K562 (cell line): ENCODE data around the gene DSG2. TPM values are rescaled to one million over a fixed set of nuclear protein-coding genes. Genes with fewer than 3 reads are reported as not detected.

Source experiments
- FIP1L1 ChIP-seq: fragments of 200-400 bp; formaldehyde crosslinking; IDR thresholded peaks from 2 replicates; pipeline ENCODE4 v1.6.1; 2018; ENCODE audit warnings: mild to moderate bottlenecking, low read depth, low read length; ENCODE audit not compliant: poor library complexity, severe bottlenecking
- FOXO4 ChIP-seq: fragments of 450-650 bp; formaldehyde crosslinking; IDR thresholded peaks from 2 replicates; pipeline ENCODE4 v1.4.0; 2020; ENCODE audit warnings: mild to moderate bottlenecking, moderate library complexity
- GABPA ChIP-seq: fragments of 200-800 bp; sonication (Bioruptor generic); conservative IDR thresholded peaks from 2 replicates; pipeline ENCODE4 v1.6.1; 2016; ENCODE audit warnings: low read depth, missing genetic modification characterization, missing compliant biosample characterization
- HEY1 ChIP-seq: fragments of 250-450 bp; sonication (Bioruptor Pico); IDR thresholded peaks from 2 replicates; pipeline ENCODE4 v1.5.0; 2020; ENCODE audit warnings: mild to moderate bottlenecking, moderate library complexity, borderline replicate concordance
- KAT7 ChIP-seq: sonication (generic); formaldehyde crosslinking; IDR thresholded peaks from 2 replicates; pipeline ENCODE4 v1.8.0; 2022; ENCODE audit warnings: missing genetic modification reagents, mild to moderate bottlenecking, borderline replicate concordance
- NEUROD1 ChIP-seq: fragments of 150-350 bp; IDR thresholded peaks from 2 replicates; pipeline ENCODE4 v1.6.1; 2014; ENCODE audit warnings: borderline replicate concordance, low read length, low read depth; ENCODE audit not compliant: partially characterized antibody
- NRF1 ChIP-seq, 2 experiments: fragments of 450-650 bp; IDR thresholded peaks in 1 of 2; conservative IDR thresholded peaks in 1 of 2; 2 replicates each; pipeline ENCODE4 v1.6.1; 2014; ENCODE audit warnings: mild to moderate bottlenecking in 2 of 2
- SIRT6 ChIP-seq: IDR thresholded peaks from one replicate; pipeline ENCODE4 v1.6.1; 2012; ENCODE audit warnings: low read depth, mild to moderate bottlenecking, control low read depth, inconsistent platforms, low read length, moderate library complexity
- TBP ChIP-seq: optimal IDR thresholded peaks from 2 replicates; pipeline ENCODE3; 2011; ENCODE audit warnings: low read depth, low read length, improper control_type of control experiment
- UBTF ChIP-seq, 2 experiments: IDR thresholded peaks; 2 replicates each; pipeline ENCODE4 v1.6.1; 2012; ENCODE audit warnings: improper control_type of control experiment in 2 of 2, low read depth in 2 of 2, low read length in 2 of 2, borderline replicate concordance in 1 of 2
- ZC3H4 ChIP-seq: sonication (generic); formaldehyde crosslinking; IDR thresholded peaks from 2 replicates; pipeline ENCODE4 v1.9.0; 2021; ENCODE audit warnings: missing genetic modification reagents, borderline replicate concordance
- ZNF197 ChIP-seq: fragments of 200-800 bp; sonication (Bioruptor generic); IDR thresholded peaks from 2 replicates; pipeline ENCODE4 v1.6.1; 2016; ENCODE audit warnings: low read depth, missing genetic modification characterization, missing compliant biosample characterization
- ZNF212 ChIP-seq: fragments of 450-650 bp; formaldehyde crosslinking; IDR thresholded peaks from 2 replicates; pipeline ENCODE4 v1.4.0; 2020; ENCODE audit warnings: mild to moderate bottlenecking
- ZNF224 ChIP-seq: sonication (generic); formaldehyde crosslinking; IDR thresholded peaks from 2 replicates; pipeline ENCODE4 v1.8.0; 2022; ENCODE audit warnings: mild to moderate bottlenecking, missing genetic modification reagents
- ZNF589 ChIP-seq: fragments of 200-800 bp; sonication (Bioruptor generic); IDR thresholded peaks from 2 replicates; pipeline ENCODE4 v1.6.1; 2016; ENCODE audit warnings: low read depth, missing genetic modification characterization, missing compliant biosample characterization
- polyA plus RNA-seq, 8 experiments: library from polyadenylated mRNA; depleted of rRNA in 4 of 8; stranded (reverse) in 5 of 8; unstranded in 3 of 8; fragments of >200 nt; fragmentation: Nextera tagmentation in 2 of 8; fragmentation: Illumina TruSeq in 1 of 8; extraction: Ambion mirVana in 2 of 8; extraction: Trizol in 1 of 8; gene quantifications; 2 replicates each; pipeline versions ENCODE4 v1.2.1 to v1.2.3, GENCODE V29; 2011 to 2014; ENCODE audit warnings: inconsistent platforms in 1 of 8, missing spikeins in 1 of 8
- total RNA-seq, 7 experiments: library from RNA; depleted of rRNA in 6 of 7; stranded (reverse); fragments of >200 nt in 6 of 7; fragmentation: Illumina TruSeq in 2 of 7; extraction: Trizol in 2 of 7; gene quantifications; 2 replicates each; pipeline versions ENCODE4 v1.2.1 to v1.2.3, GENCODE V29; 2011 to 2021; ENCODE audit warnings: low replicate concordance in 1 of 7
- TF ChIP-seq, protein P1 (sequence below): sonication (generic); formaldehyde crosslinking; IDR thresholded peaks from 2 replicates; pipeline ENCODE4 v1.8.0; 2022; ENCODE audit warnings: missing genetic modification reagents, mild to moderate bottlenecking, borderline replicate concordance
- TF ChIP-seq, protein P2 (sequence below): sonication (generic); formaldehyde crosslinking; IDR thresholded peaks from 2 replicates; pipeline ENCODE4 v1.8.0; 2022; ENCODE audit warnings: mild to moderate bottlenecking, missing genetic modification reagents

DSG2 gene
- total and polyA plus RNA-seq, 9 of the 15 experiments (the other 6 are each of a cell fraction or from before 2014, with no cell fraction given): 16.9 to 68.6 (median 41.3) TPM

DNA sequence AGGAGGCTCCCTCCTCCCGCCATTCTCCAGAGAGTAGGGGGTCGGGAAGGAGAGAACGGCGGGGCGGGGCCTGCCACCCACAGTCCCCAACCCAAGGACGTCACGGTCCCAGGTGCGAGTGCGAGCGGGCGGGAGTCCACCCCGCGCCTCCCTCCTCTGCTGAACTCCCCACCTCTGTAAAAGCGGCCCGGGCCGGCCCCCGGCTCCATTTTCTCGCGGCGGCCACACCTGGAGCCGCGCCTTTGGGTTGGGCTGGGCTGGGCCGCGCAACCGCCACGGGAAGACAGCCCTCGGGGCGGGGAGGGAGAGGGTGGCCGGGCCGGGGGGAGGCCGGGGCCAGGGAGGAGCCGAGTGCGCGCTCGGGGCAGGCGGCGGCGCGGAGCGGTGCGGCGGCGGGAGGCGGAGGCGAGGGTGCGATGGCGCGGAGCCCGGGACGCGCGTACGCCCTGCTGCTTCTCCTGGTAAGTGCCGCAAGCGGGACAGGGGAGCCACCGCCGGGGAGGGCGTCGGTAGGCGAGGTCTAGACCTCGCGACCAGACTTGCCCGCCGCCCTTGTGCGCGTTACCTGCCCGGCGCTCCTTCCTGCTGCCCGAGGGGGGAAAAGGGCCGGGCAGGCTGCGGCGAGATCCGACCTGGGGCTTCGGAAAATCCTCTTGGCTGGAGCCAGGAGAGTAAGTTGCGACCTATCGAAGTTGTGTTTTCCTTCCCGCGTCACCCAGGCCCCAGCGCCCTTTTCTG, at the start of gene DSG2 (continued):
- TF ChIP-seq, protein P1, sequence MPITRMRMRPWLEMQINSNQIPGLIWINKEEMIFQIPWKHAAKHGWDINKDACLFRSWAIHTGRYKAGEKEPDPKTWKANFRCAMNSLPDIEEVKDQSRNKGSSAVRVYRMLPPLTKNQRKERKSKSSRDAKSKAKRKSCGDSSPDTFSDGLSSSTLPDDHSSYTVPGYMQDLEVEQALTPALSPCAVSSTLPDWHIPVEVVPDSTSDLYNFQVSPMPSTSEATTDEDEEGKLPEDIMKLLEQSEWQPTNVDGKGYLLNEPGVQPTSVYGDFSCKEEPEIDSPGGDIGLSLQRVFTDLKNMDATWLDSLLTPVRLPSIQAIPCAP (CRISPR knock-in tag): no peak
- TF ChIP-seq ZNF197 (CRISPR knock-in tag) (no peak), ZNF212 (no peak), NRF1 (conservative IDR thresholded peaks at IDR 0.05 in 1 of 2, IDR thresholded peaks at IDR 0.05 in 1 of 2) (peak in 1 of 2 experiments; percentile 66), KAT7 (CRISPR knock-in tag) (peak; percentile 63; the same call in 1 of the 2 replicates), ZC3H4 (CRISPR knock-in tag) (0 out of 2 replicates have a peak, but pooled peaks have one; percentile 30), ZNF589 (CRISPR knock-in tag) (peak; percentile 68; the same call in 1 of the 2 replicates), TBP (no peak), UBTF (IDR thresholded peaks at IDR 0.05; ENCODE audit: borderline replicate concordance in 1 of 2, low read depth in 2 of 2, low read length in 2 of 2) (peak in 1 of 2 experiments; percentile 56; a peak in 1 of 4 replicates), SIRT6 (no peak), GABPA (tag) (no peak), NEUROD1 (no peak), HEY1 (CRISPR knock-in tag) (no peak), ZNF224 (CRISPR knock-in tag) (no peak), FOXO4 (CRISPR knock-in tag) (no peak), FIP1L1 (peak; percentile 28)
- TF ChIP-seq, protein P2, sequence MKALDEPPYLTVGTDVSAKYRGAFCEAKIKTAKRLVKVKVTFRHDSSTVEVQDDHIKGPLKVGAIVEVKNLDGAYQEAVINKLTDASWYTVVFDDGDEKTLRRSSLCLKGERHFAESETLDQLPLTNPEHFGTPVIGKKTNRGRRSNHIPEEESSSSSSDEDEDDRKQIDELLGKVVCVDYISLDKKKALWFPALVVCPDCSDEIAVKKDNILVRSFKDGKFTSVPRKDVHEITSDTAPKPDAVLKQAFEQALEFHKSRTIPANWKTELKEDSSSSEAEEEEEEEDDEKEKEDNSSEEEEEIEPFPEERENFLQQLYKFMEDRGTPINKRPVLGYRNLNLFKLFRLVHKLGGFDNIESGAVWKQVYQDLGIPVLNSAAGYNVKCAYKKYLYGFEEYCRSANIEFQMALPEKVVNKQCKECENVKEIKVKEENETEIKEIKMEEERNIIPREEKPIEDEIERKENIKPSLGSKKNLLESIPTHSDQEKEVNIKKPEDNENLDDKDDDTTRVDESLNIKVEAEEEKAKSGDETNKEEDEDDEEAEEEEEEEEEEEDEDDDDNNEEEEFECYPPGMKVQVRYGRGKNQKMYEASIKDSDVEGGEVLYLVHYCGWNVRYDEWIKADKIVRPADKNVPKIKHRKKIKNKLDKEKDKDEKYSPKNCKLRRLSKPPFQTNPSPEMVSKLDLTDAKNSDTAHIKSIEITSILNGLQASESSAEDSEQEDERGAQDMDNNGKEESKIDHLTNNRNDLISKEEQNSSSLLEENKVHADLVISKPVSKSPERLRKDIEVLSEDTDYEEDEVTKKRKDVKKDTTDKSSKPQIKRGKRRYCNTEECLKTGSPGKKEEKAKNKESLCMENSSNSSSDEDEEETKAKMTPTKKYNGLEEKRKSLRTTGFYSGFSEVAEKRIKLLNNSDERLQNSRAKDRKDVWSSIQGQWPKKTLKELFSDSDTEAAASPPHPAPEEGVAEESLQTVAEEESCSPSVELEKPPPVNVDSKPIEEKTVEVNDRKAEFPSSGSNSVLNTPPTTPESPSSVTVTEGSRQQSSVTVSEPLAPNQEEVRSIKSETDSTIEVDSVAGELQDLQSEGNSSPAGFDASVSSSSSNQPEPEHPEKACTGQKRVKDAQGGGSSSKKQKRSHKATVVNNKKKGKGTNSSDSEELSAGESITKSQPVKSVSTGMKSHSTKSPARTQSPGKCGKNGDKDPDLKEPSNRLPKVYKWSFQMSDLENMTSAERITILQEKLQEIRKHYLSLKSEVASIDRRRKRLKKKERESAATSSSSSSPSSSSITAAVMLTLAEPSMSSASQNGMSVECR (CRISPR knock-in tag): 0 out of 2 replicates have a peak, but pooled peaks have one; percentile 24
